Testis (tissue), 3 donors: Measurements from ENCODE around the gene THAP8. TPM values are rescaled to one million over a fixed set of nuclear protein-coding genes. Genes with fewer than 3 reads are reported as not detected.

Experiments
- DNase-seq: peaks from one replicate; pipeline ENCODE4 v3.0.0-alpha.2; 2019
- H3K27ac ChIP-seq, 2 donors: fragments of 200-600 bp; sonication (generic); one replicate each; pipeline ENCODE4 v1.5.1; 2019
- H3K27me3 ChIP-seq: fragments of 200-600 bp; sonication (generic); one replicate; pipeline ENCODE4 v1.5.1; 2019
- H3K36me3 ChIP-seq: fragments of 200-600 bp; sonication (generic); one replicate; pipeline ENCODE4 v1.5.1; 2017; ENCODE audit warnings: low read depth; ENCODE audit errors: missing control alignments
- H3K4me1 ChIP-seq: fragments of 200-600 bp; sonication (generic); one replicate; pipeline ENCODE4 v1.5.1; 2019
- H3K4me3 ChIP-seq, 2 donors: fragments of 200-600 bp; sonication (generic); one replicate each; pipeline ENCODE4 v1.5.1; 2017 to 2019
- H3K9me3 ChIP-seq: fragments of 200-600 bp; sonication (generic); one replicate; pipeline ENCODE4 v1.5.1; 2017
- CTCF ChIP-seq, 3 experiments: fragments of 450-650 bp in 2 of 3; fragments of 200-600 bp in 1 of 3; sonication (generic) in 1 of 3; IDR thresholded peaks; one replicate each; pipeline ENCODE4 v1.5.1; 2016 to 2019; ENCODE audit warnings: antibody characterized with exemption in 3 of 3, mild to moderate bottlenecking in 2 of 3, moderate library complexity in 1 of 3
- POLR2A ChIP-seq: fragments of 450-650 bp; IDR thresholded peaks from one replicate; pipeline ENCODE4 v1.6.1; 2017; ENCODE audit warnings: antibody characterized with exemption, mild to moderate bottlenecking, moderate library complexity
- WGBS, 2 donors: methylation state at CpG; one replicate each; pipeline ENCODE4 v1.1.5; 2018; 5-methylcytosine and 5-hydroxymethylcytosine counted together
- intact Hi-C: fragments of 100-400 bp; cut with DNase I; formaldehyde crosslinking; loops from one replicate; pipeline ENCODE4 v1.15.1; 2023; ENCODE audit warnings: low total_unique reads
- polyA plus RNA-seq: library from polyadenylated mRNA; stranded (reverse); fragments of 350-450 nt; fragmentation: Illumina TruSeq; extraction: RNeasy Lipid Tissue Mini Kit (QIAGEN cat#74804); gene quantifications from one replicate; pipeline ENCODE4 v1.2.3, GENCODE V29; 2014; ENCODE audit warnings: low read depth, low replicate concordance; ENCODE audit not compliant: insufficient read depth
- total RNA-seq, 2 donors: library from RNA; depleted of rRNA; stranded (reverse); fragments of >200 nt; gene quantifications; one replicate each; pipeline ENCODE4 v1.2.3, GENCODE V29; 2016

Gene THAP8
- total and polyA plus RNA-seq, 3 donors from 2014 or later = 25.0 to 34.2 (median 25.8) TPM

DNA sequence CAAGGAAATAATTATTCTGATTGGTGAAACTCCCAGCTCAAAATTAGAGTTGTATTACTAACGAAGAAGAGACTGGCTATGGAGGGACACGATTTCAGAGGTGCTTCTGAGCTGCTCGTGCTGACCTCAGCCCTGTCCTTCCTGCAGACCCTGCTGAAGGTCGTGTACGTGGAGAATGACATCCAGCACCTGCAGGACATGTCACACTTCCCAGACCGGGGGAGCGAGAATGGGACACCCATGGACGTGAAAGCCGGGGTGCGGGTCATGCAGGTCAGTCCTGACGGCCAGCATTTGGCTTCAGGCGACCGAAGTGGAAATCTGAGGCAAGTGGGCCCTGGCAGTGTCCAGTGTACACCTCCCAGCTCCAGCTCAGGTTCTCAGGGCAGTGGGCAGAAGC is 28.8 kb upstream of the THAP8 start:
- Histone ChIP-seq H3K9me3 (no peaks in the 10 kb centered on the region), H3K36me3 (peaks cover 4% of the 10 kb centered on the region), H3K27me3 (no peaks in the 10 kb centered on the region), H3K4me3 (no peak overlapping the region), H3K4me1 (no peaks in the 10 kb centered on the region), H3K27ac (no peak overlapping the region)
- intact Hi-C loops = no loop called here
- DNase-seq = no peak
- 90 to 92% methylated on average over 13 of the region's 13 CpGs for WGBS, 2 donors
- TF ChIP-seq CTCF (IDR thresholded peaks at IDR 0.05) (no peak), POLR2A (no peak)

DNA sequence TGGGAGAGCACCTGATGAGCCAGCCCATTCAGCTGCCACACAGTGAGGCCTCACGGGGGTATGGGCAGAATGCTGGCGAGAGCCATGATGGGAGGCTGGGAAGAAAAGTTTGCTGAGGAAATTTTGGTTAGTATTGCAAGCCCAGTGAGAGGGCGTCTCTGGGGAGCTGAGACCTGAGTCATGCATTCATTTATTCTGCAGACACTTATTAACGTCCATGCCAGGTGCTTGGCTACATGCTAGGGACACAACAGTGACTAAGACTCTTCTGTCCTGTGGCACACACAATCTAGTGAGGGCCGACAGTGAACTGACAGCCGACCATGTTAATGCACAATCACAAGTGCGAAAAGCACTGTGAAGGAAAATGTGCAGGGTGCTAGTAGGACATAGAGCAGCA is 27.8 kb upstream of the THAP8 start:
- no peak for DNase-seq
- intact Hi-C loops = no loop called here
- no peak overlapping the region for H3K27ac ChIP-seq
- no peaks in the 10 kb centered on the region for H3K9me3 ChIP-seq
- WGBS, 2 donors = 91 to 93% methylated on average over 7 of the region's 7 CpGs
- H3K4me1 ChIP-seq = no peaks in the 10 kb centered on the region
- no peak for TF ChIP-seq CTCF (IDR thresholded peaks at IDR 0.05)
- TF ChIP-seq POLR2A = no peak
- H3K4me3 ChIP-seq = no peak overlapping the region
- H3K27me3 ChIP-seq = no peaks in the 10 kb centered on the region
- peaks cover 4% of the 10 kb centered on the region for H3K36me3 ChIP-seq

GRCh38 chr19:36081385-36081784 is 27.3 kb upstream of the THAP8 start:
- no peak overlapping the region for H3K27ac ChIP-seq
- H3K4me3 ChIP-seq = no peak overlapping the region
- 71 to 74% methylated on average over 3 of the region's 3 CpGs for WGBS, 2 donors
- H3K4me1 ChIP-seq = no peaks in the 10 kb centered on the region
- no peaks in the 10 kb centered on the region for H3K9me3 ChIP-seq
- DNase-seq = no peak
- intact Hi-C loops = no loop called here
- no peaks in the 10 kb centered on the region for H3K27me3 ChIP-seq
- TF ChIP-seq POLR2A (no peak), CTCF (IDR thresholded peaks at IDR 0.05) (no peak)
- H3K36me3 ChIP-seq = peaks cover 4% of the 10 kb centered on the region

DNA sequence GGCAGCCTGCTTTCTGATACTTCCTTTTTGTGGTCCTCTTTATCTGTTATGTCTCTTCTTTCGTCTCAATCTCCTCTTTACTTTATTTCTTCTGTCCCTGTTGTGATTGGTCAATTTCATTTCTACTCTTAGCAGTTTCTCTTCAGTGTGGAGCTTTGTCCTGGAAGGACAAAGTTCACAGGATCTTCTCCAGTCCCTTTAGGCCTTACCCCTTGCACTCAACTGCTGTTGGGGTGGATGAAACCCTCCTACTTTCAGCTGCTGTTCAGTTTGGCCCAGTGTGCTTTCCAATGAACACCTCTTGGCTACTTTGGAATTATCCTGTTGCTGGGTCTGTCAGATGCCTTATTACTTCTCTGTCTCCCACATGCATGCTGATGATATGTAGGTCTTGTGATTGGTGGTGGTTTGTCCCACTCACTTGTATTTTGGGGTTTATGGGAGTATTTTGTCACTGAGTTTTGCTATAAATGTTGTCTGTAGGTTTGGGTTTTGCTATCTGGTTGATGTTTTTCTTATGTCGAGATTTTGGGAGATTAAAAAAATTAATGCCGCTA is 25.4 kb upstream of the THAP8 start:
- Histone ChIP-seq H3K36me3 (peaks cover 4% of the 10 kb centered on the region), H3K27me3 (no peaks in the 10 kb centered on the region), H3K27ac (no peak overlapping the region), H3K4me1 (no peaks in the 10 kb centered on the region), H3K4me3 (no peak overlapping the region), H3K9me3 (no peaks in the 10 kb centered on the region)
- no peak for DNase-seq
- intact Hi-C loops = no loop called here
- no peak for TF ChIP-seq CTCF (IDR thresholded peaks at IDR 0.05)
- TF ChIP-seq POLR2A = no peak
- WGBS, 2 donors = 75 to 84% methylated on average over 3 of the region's 3 CpGs

DNA sequence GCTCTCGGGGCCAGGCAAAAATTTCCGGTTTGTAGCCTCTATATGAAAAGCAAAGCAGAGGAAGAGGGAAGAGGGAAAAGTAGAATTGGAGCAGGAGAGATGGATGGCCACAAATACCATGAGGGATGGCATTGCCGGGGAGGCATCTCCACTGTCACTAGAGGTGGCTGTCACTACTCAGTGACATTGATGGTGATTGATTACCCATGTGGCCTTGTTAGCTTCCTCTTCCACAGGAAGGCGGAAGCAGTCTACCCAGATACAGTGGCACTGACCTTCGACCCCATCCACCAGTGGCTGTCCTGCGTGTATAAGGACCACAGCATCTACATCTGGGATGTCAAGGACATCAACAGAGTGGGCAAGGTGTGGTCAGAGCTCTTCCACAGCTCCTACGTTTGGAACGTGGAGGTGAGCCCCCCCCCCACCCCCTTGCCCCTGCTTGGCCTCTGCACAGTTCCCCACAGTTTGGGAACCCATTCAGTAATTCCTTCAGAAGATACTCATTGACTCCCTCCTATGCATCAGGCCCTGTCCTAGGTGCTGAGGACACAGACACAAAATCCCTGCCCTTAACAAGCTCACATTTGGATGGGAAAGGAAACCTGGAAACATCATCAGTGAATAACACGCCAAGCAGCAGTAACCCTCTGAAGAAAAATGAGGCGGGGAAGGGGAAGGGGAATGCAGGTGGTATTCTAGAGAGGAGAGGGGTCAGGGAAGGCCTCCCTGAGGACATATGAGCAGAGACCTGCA is 19.2 kb upstream of the THAP8 start:
- Histone ChIP-seq H3K9me3 (no peaks in the 10 kb centered on the region), H3K27ac (no peak overlapping the region), H3K36me3 (no peaks in the 10 kb centered on the region), H3K4me1 (no peaks in the 10 kb centered on the region), H3K4me3 (no peak overlapping the region), H3K27me3 (no peaks in the 10 kb centered on the region)
- 85 to 94% methylated on average over 8 to 10 of the region's 10 CpGs for WGBS, 2 donors
- DNase-seq = no peak
- TF ChIP-seq POLR2A = no peak
- no peak for TF ChIP-seq CTCF (IDR thresholded peaks at IDR 0.05)
- intact Hi-C loops = no loop called here
